ENCODE results near the gene STMN3. TPM values are rescaled to one million over a fixed set of nuclear protein-coding genes. Genes with fewer than 3 reads are reported as not detected.

Gene STMN3
- total and polyA plus RNA-seq, 4 experiments from 2014 or later = 18.9 to 120 (median 70.1) TPM

DNA sequence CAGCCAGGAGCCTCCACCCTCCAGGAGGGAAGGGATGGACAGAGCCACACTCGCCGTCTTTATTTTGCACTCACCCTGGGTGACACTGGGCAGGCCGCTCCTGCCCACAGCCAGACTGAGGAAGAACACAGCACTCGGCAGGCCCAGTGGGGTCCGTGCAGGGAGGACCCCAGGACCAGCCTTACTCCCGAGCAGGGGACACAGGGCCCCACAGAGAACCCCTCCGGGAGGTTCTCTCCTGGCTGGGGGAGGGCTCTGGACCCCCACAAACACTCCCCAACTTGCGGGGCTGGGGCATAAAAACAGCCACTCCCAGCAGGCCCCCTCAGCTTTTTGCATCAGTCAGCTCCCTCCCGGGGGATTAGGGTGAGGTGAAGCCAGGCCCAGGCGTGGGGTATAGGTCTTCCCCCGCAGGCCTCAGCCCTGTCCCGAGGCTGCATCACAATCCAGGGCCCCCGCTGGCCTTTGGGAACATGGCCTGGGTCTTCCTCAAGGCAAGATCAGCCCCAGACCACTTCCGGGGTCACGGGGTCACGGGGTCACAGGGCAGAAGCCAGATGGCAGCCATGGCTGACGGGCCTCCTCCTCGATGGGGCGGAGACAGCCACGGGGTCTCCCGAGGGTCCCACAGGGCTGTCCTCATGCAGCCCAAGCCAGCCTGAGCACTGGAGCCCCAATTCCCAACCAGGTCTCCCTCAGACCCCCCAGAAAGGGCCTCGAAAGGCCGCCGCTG lies 46.4 kb upstream of the STMN3 start:
- H3K36me3 ChIP-seq (ENCODE audit: insufficient read depth, low read length) = peaks cover 12% of the 10 kb centered on the region
- Mint-ChIP-seq H3K9me3 (no peaks in the 10 kb centered on the region), H3K4me3 (no peak overlapping the region), H3K27ac (peak overlapping the region in 2 of 7 donors; percentile 47 to 48), H3K4me1 (peaks cover 6 to 39% (median 17%) of the 10 kb centered on the region in 4 donors), H3K36me3 (peaks cover 0 to 8% of the 10 kb centered on the region in 2 donors), H3K27me3 (no peaks in the 10 kb centered on the region)
- intact Hi-C loops (cut with micrococcal nuclease) = no loop called here
- H3K9me3 ChIP-seq (ENCODE audit: control insufficient read depth in 1 of 2, low read length in 2 of 2) = no peaks in the 10 kb centered on the region
- H3K27me3 ChIP-seq (ENCODE audit: insufficient read depth, low read length) = no peaks in the 10 kb centered on the region
- CTCF ChIA-PET (ENCODE audit: partially characterized antibody) = no interaction called here
- no peak overlapping the region for H3K4me3 ChIP-seq (ENCODE audit: low read length in 2 of 2)
- H3K4me1 ChIP-seq (ENCODE audit: insufficient read depth, low read length) = peaks cover 47% of the 10 kb centered on the region
- POLR2A ChIA-PET (ENCODE audit: partially characterized antibody) = interaction anchor here (1.1 to 3.6 kb wide), 4 partner anchors 37 to 132 kb away, joined by 3 to 18 read pairs (median 4); partner anchors contain the start of genes GMEB2, LIME1 and SLC2A4RG
- no peak overlapping the region for H3K27ac ChIP-seq (ENCODE audit: low read depth, low read length)
- no peak for DNase-seq

DNA sequence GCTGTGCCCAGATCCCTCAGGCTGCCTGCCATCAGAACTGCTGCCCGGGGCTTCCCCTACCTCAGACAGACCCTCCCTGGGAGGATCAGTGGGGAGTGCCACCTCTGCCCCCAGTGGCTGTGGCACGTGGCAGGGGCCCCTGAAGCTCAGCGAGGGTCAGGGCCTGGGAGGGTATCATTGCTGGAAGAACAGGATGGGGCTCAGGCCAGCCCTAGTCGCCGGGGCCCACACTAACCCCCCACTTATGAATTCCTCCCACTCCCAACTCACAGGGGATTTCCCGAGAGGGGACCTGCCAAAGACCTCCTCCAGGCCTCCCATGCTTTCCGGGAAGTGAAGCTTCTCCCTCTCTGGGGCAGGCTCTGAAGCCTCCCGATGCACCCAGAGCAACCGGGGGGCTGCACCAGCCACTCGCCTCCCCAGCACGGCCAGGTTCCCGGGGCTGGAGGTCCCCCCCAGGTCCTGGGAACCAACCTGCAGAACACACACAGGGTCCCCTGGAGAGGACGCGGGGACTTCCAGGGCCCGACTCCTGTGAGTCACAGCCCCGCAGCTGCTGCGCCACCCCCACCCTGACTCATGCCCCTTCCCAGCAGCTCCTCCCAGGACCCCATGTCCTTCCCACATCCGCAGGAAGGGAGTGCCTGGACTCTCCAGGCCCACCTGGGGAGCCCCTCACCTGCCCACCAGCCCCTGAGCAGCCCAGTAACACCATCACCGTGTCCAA lies 45.7 kb upstream of the STMN3 start:
- H3K4me1 Mint-ChIP-seq = peaks cover 6 to 39% (median 17%) of the 10 kb centered on the region in 4 donors
- H3K4me3 Mint-ChIP-seq = no peak overlapping the region
- H3K27ac Mint-ChIP-seq = peak overlapping the region in 2 of 7 donors; percentile 47 to 48
- peaks cover 47% of the 10 kb centered on the region for H3K4me1 ChIP-seq (ENCODE audit: insufficient read depth, low read length)
- no peaks in the 10 kb centered on the region for H3K27me3 ChIP-seq (ENCODE audit: insufficient read depth, low read length)
- H3K9me3 Mint-ChIP-seq = no peaks in the 10 kb centered on the region
- no peaks in the 10 kb centered on the region for H3K27me3 Mint-ChIP-seq
- CTCF ChIA-PET (ENCODE audit: partially characterized antibody) = interaction anchor here (1.0 kb wide), 1 partner anchor 117 kb away, joined by 3 read pairs; no protein-coding TSS in a partner anchor
- intact Hi-C loops (cut with micrococcal nuclease) = no loop called here
- no peaks in the 10 kb centered on the region for H3K9me3 ChIP-seq (ENCODE audit: control insufficient read depth in 1 of 2, low read length in 2 of 2)
- H3K4me3 ChIP-seq (ENCODE audit: low read length in 2 of 2) = no peak overlapping the region
- POLR2A ChIA-PET (ENCODE audit: partially characterized antibody) = interaction anchor here (0.9 to 3.6 kb wide), 6 partner anchors 8 to 132 kb away, joined by 3 to 26 read pairs (median 4); partner anchors contain the start of genes ARFRP1, GMEB2, LIME1 and SLC2A4RG
- H3K36me3 ChIP-seq (ENCODE audit: insufficient read depth, low read length) = peaks cover 5% of the 10 kb centered on the region
- H3K36me3 Mint-ChIP-seq = peaks cover 0 to 3% of the 10 kb centered on the region in 2 donors
- H3K27ac ChIP-seq (ENCODE audit: low read depth, low read length) = no peak overlapping the region
- DNase-seq = no peak

DNA sequence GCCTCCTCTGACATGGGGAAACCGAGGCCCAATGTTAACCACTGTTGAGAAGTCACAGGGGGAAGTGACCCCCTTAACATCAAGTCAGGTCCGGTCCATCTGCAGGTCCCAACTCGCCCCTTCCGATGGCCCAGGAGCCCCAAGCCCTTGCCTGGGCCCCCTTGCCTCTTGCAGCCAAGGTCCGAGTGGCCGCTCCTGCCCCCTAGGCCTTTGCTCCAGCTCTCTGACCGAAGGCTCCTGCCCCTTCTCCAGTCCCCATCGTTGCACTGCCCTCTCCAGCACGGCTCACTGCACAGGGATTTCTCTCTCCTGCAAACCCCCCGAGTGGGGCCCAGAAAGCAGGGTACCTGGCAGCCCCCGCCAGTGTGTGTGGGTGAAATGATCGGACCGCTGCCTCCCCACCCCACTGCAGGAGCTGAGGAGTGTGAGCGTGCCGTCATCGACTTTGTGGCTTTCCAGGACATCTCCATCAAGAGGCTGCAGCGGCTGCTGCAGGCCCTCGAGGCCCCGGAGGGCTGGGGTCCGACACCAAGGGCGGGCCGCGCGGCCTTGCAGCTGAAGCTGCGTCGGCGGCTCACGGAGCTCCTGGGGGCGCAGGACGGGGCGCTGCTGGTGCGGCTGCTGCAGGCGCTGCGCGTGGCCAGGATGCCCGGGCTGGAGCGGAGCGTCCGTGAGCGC lies 44.8 kb upstream of the STMN3 start:
- H3K27ac Mint-ChIP-seq = no peak overlapping the region
- intact Hi-C loops (cut with micrococcal nuclease) = no loop called here
- H3K9me3 ChIP-seq (ENCODE audit: control insufficient read depth in 1 of 2, low read length in 2 of 2) = no peaks in the 10 kb centered on the region
- CTCF ChIA-PET (ENCODE audit: partially characterized antibody) = interaction anchor here (1.0 kb wide), 1 partner anchor 116 kb away, joined by 3 read pairs; no protein-coding TSS in a partner anchor
- peaks cover 6 to 38% (median 17%) of the 10 kb centered on the region in 4 donors for H3K4me1 Mint-ChIP-seq
- no peak overlapping the region for H3K27ac ChIP-seq (ENCODE audit: low read depth, low read length)
- no peaks in the 10 kb centered on the region for H3K27me3 ChIP-seq (ENCODE audit: insufficient read depth, low read length)
- H3K9me3 Mint-ChIP-seq = peaks cover 0 to 3% (median 0%) of the 10 kb centered on the region in 8 donors
- POLR2A ChIA-PET (ENCODE audit: partially characterized antibody) = interaction anchor here (0.8 to 3.6 kb wide), 10 partner anchors 9 to 282 kb away, joined by 3 to 26 read pairs (median 3); partner anchors contain the start of genes ARFRP1, GMEB2, LIME1 and SAMD10
- no peak overlapping the region for H3K4me3 ChIP-seq (ENCODE audit: low read length in 2 of 2)
- peaks cover 47% of the 10 kb centered on the region for H3K4me1 ChIP-seq (ENCODE audit: insufficient read depth, low read length)
- H3K36me3 Mint-ChIP-seq = peaks cover 0 to 3% of the 10 kb centered on the region in 2 donors
- no peaks in the 10 kb centered on the region for H3K27me3 Mint-ChIP-seq
- no peak overlapping the region for H3K4me3 Mint-ChIP-seq
- no peaks in the 10 kb centered on the region for H3K36me3 ChIP-seq (ENCODE audit: insufficient read depth, low read length)
- DNase-seq = no peak

DNA sequence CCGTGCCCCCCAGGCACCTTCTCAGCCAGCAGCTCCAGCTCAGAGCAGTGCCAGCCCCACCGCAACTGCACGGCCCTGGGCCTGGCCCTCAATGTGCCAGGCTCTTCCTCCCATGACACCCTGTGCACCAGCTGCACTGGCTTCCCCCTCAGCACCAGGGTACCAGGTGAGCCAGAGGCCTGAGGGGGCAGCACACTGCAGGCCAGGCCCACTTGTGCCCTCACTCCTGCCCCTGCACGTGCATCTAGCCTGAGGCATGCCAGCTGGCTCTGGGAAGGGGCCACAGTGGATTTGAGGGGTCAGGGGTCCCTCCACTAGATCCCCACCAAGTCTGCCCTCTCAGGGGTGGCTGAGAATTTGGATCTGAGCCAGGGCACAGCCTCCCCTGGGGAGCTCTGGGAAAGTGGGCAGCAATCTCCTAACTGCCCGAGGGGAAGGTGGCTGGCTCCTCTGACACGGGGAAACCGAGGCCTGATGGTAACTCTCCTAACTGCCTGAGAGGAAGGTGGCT lies 44.2 kb upstream of the STMN3 start:
- intact Hi-C loops (cut with micrococcal nuclease) = no loop called here
- no peak for DNase-seq
- Mint-ChIP-seq H3K4me1 (peaks cover 6 to 32% (median 17%) of the 10 kb centered on the region in 4 donors), H3K9me3 (peaks cover 0 to 3% (median 0%) of the 10 kb centered on the region in 8 donors), H3K27me3 (no peaks in the 10 kb centered on the region), H3K4me3 (peak overlapping the region in 3 of 8 donors; percentile 31 to 67 (median 65)), H3K36me3 (peaks cover 0 to 4% of the 10 kb centered on the region in 2 donors), H3K27ac (peak overlapping the region in 1 of 7 donors; percentile 74)
- Histone ChIP-seq H3K27me3 (ENCODE audit: insufficient read depth, low read length) (no peaks in the 10 kb centered on the region), H3K4me3 (ENCODE audit: low read length in 2 of 2) (no peak overlapping the region), H3K36me3 (ENCODE audit: insufficient read depth, low read length) (no peaks in the 10 kb centered on the region), H3K27ac (ENCODE audit: low read depth, low read length) (no peak overlapping the region), H3K4me1 (ENCODE audit: insufficient read depth, low read length) (peaks cover 47% of the 10 kb centered on the region), H3K9me3 (ENCODE audit: control insufficient read depth in 1 of 2, low read length in 2 of 2) (no peaks in the 10 kb centered on the region)
- POLR2A ChIA-PET (ENCODE audit: partially characterized antibody) = interaction anchor here (0.8 to 3.6 kb wide), 8 partner anchors 8 to 282 kb away, joined by 3 to 26 read pairs (median 4); partner anchors contain the start of genes ARFRP1, GMEB2, LIME1 and SAMD10
- CTCF ChIA-PET (ENCODE audit: partially characterized antibody) = no interaction called here

DNA sequence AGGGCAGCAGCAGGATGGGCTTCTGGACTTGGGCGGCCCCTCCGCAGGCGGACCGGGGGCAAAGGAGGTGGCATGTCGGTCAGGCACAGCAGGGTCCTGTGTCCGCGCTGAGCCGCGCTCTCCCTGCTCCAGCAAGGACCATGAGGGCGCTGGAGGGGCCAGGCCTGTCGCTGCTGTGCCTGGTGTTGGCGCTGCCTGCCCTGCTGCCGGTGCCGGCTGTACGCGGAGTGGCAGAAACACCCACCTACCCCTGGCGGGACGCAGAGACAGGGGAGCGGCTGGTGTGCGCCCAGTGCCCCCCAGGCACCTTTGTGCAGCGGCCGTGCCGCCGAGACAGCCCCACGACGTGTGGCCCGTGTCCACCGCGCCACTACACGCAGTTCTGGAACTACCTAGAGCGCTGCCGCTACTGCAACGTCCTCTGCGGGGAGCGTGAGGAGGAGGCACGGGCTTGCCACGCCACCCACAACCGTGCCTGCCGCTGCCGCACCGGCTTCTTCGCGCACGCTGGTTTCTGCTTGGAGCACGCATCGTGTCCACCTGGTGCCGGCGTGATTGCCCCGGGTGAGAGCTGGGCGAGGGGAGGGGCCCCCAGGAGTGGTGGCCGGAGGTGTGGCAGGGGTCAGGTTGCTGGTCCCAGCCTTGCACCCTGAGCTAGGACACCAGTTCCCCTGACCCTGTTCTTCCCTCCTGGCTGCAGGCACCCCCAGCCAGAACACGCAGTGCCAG lies 43.6 kb upstream of the STMN3 start, which contains the start of gene TNFRSF6B:
TNFRSF6B (plus strand) TSS at position 25 of the 729 bp plus-strand sequence; CDS start at position 141, 116 bp downstream.
- no peaks in the 10 kb centered on the region for H3K36me3 ChIP-seq (ENCODE audit: insufficient read depth, low read length)
- Mint-ChIP-seq H3K4me1 (peaks cover 5 to 27% (median 14%) of the 10 kb centered on the region in 4 donors), H3K4me3 (peak within 1 kb of the TSS in 3 of 8 donors; percentile 31 to 67 (median 65)), H3K27ac (peak within 1 kb of the TSS in 4 of 7 donors; percentile 41 to 74 (median 50)), H3K9me3 (peaks cover 0 to 3% (median 0%) of the 10 kb centered on the region in 8 donors), H3K27me3 (no peaks in the 10 kb centered on the region), H3K36me3 (peaks cover 0 to 2% of the 10 kb centered on the region in 2 donors)
- H3K27me3 ChIP-seq (ENCODE audit: insufficient read depth, low read length) = no peaks in the 10 kb centered on the region
- intact Hi-C loops (cut with micrococcal nuclease) = no loop called here
- H3K27ac ChIP-seq (ENCODE audit: low read depth, low read length) = no peak within 1 kb of the TSS
- H3K9me3 ChIP-seq (ENCODE audit: control insufficient read depth in 1 of 2, low read length in 2 of 2) = no peaks in the 10 kb centered on the region
- peak in 3 of 5 donors; percentile 19 to 30 (median 19) for DNase-seq
- peaks cover 47% of the 10 kb centered on the region for H3K4me1 ChIP-seq (ENCODE audit: insufficient read depth, low read length)
- no peak within 1 kb of the TSS for H3K4me3 ChIP-seq (ENCODE audit: low read length in 2 of 2)
- POLR2A ChIA-PET (ENCODE audit: partially characterized antibody) = interaction anchor here (0.8 to 3.6 kb wide), 9 partner anchors 8 to 283 kb away, joined by 3 to 26 read pairs (median 3); partner anchors contain the start of genes ARFRP1, LIME1, SAMD10 and ZGPAT
- CTCF ChIA-PET (ENCODE audit: partially characterized antibody) = no interaction called here

DNA sequence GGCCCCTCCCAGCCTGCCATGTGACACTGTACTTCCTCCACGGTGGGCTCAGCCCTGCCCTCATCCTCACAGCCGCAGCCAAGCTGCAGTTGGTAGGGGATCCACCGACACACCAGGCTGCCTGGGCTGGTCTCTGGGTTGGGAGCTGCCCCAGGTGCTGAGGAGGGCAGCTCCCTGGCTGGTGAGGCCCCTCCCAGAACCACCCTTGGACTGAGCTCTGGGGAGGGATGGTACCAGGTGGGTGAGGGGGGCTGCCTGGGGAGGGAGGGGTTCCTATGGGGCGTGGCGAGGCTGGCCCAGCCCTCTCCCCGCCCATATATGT lies 43.0 kb upstream of the STMN3 start:
- POLR2A ChIA-PET (ENCODE audit: partially characterized antibody) = interaction anchor here (1.1 to 3.6 kb wide), 4 partner anchors 11 to 45 kb away, joined by 3 to 26 read pairs (median 11); partner anchors contain the start of genes ARFRP1, LIME1 and ZGPAT
- peak overlapping the region in 3 of 7 donors; percentile 41 to 59 (median 42) for H3K27ac Mint-ChIP-seq
- H3K4me3 ChIP-seq (ENCODE audit: low read length in 2 of 2) = no peak overlapping the region

More for the DNA sequence above, 43.0 kb upstream of the STMN3 start:
- Mint-ChIP-seq H3K4me3 (peak overlapping the region in 1 of 8 donors; percentile 67), H3K36me3 (peaks cover 0 to 2% of the 10 kb centered on the region in 2 donors), H3K4me1 (peaks cover 7 to 24% (median 14%) of the 10 kb centered on the region in 4 donors), H3K9me3 (peaks cover 0 to 3% (median 0%) of the 10 kb centered on the region in 8 donors), H3K27me3 (no peaks in the 10 kb centered on the region)
- H3K36me3 ChIP-seq (ENCODE audit: insufficient read depth, low read length) = no peaks in the 10 kb centered on the region
- peak in 2 of 5 donors; percentile 20 for DNase-seq
- H3K4me1 ChIP-seq (ENCODE audit: insufficient read depth, low read length) = peaks cover 42% of the 10 kb centered on the region
- no peaks in the 10 kb centered on the region for H3K27me3 ChIP-seq (ENCODE audit: insufficient read depth, low read length)
- intact Hi-C loops (cut with micrococcal nuclease) = no loop called here
- CTCF ChIA-PET (ENCODE audit: partially characterized antibody) = interaction anchor here (0.7 kb wide), 1 partner anchor 90 kb away, joined by 4 read pairs; no protein-coding TSS in a partner anchor
- H3K9me3 ChIP-seq (ENCODE audit: control insufficient read depth in 1 of 2, low read length in 2 of 2) = no peaks in the 10 kb centered on the region
- no peak overlapping the region for H3K27ac ChIP-seq (ENCODE audit: low read depth, low read length)

All from CD4-positive, alpha-beta memory T cell (primary cell).